Frontal cortex (tissue), 4 donors: ENCODE measurements around the gene TFPI. TPM values are rescaled to one million over a fixed set of nuclear protein-coding genes. Genes with fewer than 3 reads are reported as not detected.

Source experiments
- DNase-seq, 2 donors: peaks; one replicate each; pipeline ENCODE4 v3.0.0; 2012; ENCODE audit warnings: low spot score in 2 of 2
- FAIRE-seq: peaks from 2 replicates; lab custom pipeline; 2012; peaks lifted over from hg19 to GRCh38; lab: Jason Lieb, UNC
- total RNA-seq: library from RNA; depleted of rRNA; stranded (reverse); fragments of >200 nt; gene quantifications from one replicate; pipeline ENCODE4 v1.2.3, GENCODE V29; 2014
- donor health status: control.
- donor health status: control.
- donor health status: control.

TFPI gene
- total RNA-seq, 1 donor from 2014 or later = 27.7 TPM

- FAIRE-seq (no peak), DNase-seq (no peak)
These were observed 72.7 kb downstream of the TFPI start for GRCh38 chr2:187481543-187481942.

DNA sequence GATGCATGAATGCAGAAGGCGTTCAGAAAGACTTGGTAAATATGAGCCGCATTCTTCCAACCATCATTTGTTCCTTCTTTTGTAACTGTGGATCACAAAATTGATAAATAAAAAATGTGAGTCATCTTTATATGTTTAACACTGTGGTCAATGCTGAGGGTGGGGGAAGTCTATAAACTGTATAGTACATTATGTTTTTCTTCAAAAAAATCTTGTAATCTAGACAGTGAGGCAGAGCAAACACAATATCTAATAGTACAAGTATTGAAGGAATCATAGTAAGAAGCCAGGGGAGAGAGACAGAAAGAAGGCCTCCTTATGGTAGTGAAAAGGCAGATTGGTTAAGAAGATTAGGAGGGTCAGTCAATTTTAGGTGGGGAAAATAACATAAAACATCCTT lies 75.5 kb downstream of the TFPI start:
- no peak for DNase-seq
- no peak for FAIRE-seq

GRCh38 chr2:187477051-187477450 lies 77.2 kb downstream of the TFPI start:
- no peak for FAIRE-seq
- DNase-seq = peak in 1 of 2 donors; percentile 1

DNA sequence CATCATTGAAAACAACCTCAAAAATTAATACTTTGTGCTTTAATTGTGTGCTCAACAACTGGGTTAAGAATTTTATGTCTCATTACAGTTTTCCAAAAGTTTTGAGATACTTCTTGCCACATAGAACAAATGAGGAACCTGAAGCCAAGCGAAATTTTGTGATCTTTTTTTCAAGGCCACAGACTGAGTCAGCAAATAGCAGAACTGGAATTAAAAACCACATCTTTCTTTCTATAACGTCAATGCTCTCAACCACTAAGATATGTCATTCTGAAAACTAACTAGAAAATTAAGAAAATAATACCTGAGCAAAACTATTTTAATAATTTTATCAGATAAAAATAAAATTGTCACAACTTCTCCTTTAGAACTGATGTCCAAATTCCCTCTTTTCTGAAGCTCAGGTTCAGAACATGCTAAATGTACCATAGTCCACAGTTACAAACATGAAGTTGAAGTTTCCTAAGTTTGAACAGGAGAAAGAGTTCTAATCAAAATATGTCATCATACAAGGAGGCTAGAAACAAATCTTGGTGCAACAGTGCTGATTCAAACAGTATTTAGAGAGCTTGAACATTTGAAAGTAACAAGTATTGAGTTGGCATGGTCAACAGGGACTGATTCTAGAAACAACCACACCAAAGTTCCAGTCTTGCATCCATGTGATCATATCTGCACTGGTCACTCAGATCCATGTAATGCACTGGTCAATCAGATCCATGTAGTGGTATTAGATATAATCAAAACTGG lies 78.6 kb downstream of the TFPI start:
- FAIRE-seq = no peak
- DNase-seq = no peak

DNA sequence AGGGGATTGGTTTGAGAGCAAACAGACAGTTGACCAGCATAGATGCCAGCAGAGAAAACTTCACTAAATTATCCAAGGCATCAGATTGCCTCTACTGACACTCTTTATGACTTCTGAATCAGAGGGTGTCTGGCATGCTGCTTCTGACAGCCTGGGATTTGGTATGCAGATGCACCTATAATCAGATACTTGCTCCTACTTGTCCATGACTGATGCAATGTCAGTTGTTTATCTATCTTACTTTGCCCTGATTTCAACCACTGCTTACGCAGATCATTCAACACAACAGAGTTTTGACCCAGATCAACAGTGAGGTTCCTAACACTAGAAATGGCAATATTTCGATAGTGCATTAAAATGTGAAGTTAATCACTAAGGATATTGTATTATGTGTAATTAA lies 83.5 kb downstream of the TFPI start:
- FAIRE-seq (no peak), DNase-seq (no peak)

- FAIRE-seq = no peak
These were observed 84.7 kb downstream of the TFPI start for GRCh38 chr2:187469538-187469937.

DNA sequence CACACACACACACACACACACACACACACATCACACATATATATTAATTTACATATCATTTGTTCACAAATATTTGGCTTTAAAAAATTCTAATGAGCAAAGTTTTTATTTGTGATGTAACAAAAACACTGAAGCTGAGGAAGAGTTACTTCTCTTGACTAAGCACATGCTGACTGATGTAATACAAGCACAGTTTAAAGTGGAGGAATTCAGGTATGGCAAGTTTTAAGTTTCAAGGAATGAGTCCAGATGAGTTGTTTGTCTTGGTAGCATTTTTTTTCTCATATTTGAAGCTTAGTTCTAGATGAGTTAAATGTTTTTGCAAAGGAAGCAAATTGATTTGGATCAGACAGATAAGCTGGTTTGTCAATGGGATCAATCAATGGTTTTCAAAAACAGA lies 86.0 kb downstream of the TFPI start:
- DNase-seq = no peak
- FAIRE-seq = no peak

More at GRCh38 chr2:187469538-187469937, 84.7 kb downstream of the TFPI start:
- no peak for DNase-seq

DNA sequence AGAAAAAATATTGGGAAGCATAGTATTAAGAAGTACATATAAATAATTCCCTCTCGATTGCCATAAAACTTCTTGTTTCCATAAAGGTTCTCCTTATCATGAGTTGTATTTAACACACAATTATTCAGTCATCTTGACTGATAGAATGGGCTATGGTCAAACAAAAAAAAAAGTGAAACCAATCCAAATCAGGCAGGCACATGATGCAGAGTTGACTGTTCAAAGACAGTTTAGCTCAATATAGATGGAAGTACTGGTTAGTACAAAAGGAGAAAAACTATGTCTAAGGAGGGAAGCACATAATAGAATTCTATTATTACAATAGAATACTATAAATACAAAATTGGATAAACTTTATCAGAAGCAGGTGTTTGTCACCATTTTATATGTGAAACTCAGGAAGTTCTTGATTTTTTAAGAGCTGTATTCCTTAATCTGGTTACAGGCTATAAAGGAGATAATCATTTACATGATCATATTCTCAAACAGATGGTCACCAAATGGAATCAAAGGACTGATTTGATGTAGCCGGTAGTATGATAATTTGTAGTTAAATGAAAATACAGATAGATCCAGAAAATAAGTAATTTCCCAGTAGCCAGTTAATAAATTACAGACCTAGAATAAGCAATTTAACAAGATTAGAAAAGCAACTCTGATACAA lies 88.0 kb downstream of the TFPI start:
- FAIRE-seq (no peak), DNase-seq (no peak)

DNA sequence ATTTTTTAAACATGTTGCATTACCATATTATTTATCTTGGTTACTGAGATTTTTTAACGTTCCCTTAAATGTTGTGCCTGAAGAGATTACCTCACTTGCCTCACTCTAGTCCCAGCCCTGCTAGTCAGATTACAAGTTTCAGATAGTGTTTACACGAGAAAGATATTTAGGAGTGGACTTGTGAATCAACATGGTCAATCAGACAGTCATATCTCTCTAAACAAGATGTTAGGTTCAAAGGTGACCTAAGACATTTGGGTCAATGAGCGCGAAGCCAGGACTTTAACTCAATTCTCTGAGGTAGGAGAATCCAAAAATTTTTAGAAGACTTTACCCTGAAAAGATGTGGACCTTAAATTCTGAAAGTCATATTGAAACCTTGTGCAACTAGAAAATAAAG lies 91.4 kb downstream of the TFPI start:
- no peak for DNase-seq

GRCh38 chr2:187461294-187462261 lies 92.7 kb downstream of the TFPI start:
- DNase-seq = no peak
- FAIRE-seq = no peak

More for the DNA sequence above, 91.4 kb downstream of the TFPI start:
- no peak for FAIRE-seq

DNA sequence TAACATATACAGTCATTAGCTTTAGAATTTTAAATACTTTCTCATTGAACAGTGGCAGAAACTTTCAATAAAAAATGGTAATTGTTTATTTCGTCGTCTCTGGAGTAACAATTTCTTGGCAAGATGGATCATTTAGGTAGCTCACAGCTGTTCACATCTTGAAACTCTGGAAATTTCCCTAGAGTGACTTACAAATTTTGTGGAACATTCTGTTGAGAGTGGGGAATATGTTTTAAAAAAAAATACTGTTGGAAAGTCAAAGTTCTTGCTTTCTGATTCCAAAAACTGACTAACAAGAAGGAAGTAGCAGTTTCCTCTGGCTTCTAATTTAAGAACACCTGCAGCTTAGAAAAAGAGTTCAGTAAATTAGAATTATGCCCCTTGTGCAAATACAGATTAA lies 95.0 kb downstream of the TFPI start:
- FAIRE-seq (no peak), DNase-seq (no peak)

DNA sequence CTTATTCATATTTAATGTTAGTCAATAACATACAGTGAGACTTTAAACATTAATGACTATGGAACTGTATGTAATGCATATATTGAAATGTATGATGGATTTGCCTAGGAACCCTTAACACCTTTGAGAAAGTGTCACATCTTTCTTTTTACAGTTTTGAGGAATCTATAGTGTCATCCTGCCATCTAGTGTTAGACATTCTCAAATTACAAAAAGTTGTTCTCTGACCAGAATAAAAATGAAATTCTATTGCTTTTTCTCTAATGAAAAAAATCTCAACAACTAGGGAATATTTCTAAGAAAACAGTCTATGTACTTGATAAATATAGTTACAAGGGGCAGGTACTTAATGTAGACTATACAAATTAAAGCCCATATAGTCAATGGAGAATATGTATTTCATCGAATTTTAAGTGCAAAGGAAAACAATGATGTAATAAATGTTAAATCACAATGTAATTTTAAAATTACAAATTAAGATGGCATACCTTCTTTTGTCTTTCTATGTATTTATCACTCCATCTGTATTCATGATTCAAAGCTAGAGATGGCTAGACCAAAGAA lies 101.1 kb downstream of the TFPI start:
- DNase-seq (peak in 1 of 2 donors; percentile 8), FAIRE-seq (peak; percentile 90)

DNA sequence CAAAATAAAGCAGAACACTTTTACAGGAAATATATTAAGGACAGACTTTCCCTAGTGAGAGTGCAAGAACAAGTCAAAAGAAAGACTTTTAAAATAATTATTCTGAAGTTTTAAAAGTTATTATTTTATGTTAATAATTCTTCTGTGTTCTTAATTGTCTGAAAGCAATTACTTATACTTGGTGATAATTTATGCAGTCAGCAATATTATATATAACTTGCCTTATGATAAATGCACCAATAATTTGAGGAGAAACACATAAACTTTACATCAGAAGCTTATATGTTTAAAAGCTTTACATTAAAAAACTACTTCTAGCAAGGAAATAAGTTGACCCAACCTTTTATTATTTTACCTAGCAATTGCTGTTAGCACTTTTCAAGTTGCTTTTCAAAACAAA lies 102.7 kb downstream of the TFPI start:
- DNase-seq (no peak), FAIRE-seq (no peak)

DNA sequence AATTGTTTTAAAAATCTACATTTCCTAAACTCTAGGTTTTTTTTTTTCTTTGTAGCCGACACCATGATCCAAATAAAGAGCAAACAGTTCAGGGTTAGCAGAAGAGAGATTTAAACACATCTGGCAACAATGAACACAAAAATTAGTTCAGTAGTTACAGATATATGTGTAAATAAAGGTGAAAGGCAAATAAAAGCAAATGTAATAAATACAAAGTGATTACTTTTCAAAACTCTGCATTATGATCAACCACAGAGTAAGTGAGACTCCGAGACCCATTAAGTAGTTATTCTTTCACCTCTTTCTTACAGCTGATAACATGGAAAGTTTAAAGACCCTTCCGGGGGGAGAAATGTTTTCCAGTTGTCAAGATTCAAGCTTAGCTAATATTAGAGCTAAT lies 106.9 kb downstream of the TFPI start:
- DNase-seq = no peak
- no peak for FAIRE-seq

- no peak for DNase-seq
- no peak for FAIRE-seq
These were observed 107.5 kb downstream of the TFPI start for GRCh38 chr2:187446711-187447110.

DNA sequence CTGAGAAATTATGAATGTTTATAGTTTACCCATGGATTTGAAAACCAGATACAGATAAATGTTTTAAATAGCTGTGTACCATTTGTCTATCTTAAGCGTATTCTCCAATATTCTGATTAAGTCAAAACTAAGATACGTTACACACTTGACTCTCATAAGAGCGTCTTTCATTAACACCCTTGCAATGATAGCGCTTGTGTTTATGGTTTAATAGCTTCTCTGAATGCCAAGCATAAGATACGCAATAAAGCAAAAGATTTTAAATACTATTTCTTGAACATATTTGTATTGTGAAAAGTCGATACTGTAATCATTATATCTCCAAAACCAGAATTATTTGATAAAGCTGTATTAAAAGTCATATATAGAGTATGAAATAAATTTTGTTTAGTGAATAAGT lies 109.2 kb downstream of the TFPI start:
- FAIRE-seq (no peak), DNase-seq (no peak)

GRCh38 chr2:187442778-187443177 lies 111.5 kb downstream of the TFPI start:
- no peak for DNase-seq
- FAIRE-seq = no peak

DNA sequence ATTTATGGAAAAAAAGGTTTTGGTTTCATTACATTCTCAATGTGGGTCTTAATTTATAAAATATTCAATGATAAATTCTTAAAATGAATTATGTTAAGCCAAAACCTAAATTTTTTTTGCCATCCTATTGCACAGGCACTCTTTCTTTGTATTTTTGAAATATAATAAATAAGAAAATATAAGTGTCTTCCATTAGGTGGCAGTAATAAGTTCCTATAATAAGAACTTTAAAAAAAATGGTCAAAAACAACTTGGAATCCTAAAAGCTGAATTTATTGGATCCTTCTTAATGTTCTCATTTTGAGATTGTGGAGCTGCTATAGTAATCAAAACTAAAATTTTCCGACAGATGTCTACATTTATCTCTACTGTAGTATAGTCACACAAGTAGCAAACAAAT lies 111.9 kb downstream of the TFPI start:
- DNase-seq (no peak), FAIRE-seq (peak; percentile 43)

GRCh38 chr2:187440101-187440675 lies 114.0 kb downstream of the TFPI start:
- DNase-seq (no peak), FAIRE-seq (no peak)

DNA sequence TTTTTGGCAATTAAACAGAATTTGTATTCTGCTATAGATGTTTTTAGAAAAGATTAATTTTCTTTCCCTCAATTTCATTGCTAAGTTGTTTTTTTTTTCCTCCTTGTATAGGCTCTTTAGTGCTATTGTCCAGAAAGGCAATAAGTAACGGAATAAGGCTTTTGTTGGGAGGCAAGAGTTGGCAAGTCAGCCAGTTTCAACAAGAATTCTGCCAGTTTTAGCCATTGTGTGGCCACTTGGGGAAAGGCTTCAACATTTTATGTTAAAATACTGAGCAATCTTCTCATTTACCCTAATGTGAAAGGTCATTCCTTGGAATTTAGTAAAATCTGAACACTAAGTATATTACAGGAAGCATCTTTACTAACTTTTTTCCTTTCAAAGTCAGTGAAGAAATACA lies 115.8 kb downstream of the TFPI start:
- DNase-seq (no peak), FAIRE-seq (no peak)
